H1 (cell line): ENCODE measurements around the gene SLC2A8. TPM values are rescaled to one million over a fixed set of nuclear protein-coding genes. Genes with fewer than 3 reads are reported as not detected.

ENCODE experiments used
- CTCF ChIA-PET: fragments of 300-600 bp; sonication (Branson Sonifier 250); formaldehyde crosslinking; loops from one replicate; lab custom pipeline; 2021; ENCODE audit not compliant: partially characterized antibody; lab: Charles Lee
- POLR2A ChIA-PET: fragments of 300-600 bp; sonication (Branson Sonifier 250); formaldehyde crosslinking; loops from one replicate; lab custom pipeline; 2021; ENCODE audit warnings: inconsistent platforms; ENCODE audit not compliant: partially characterized antibody; lab: Charles Lee
- DNase-seq, 2 experiments: peaks; one replicate each; pipeline versions ENCODE4 v3.0.0 to v3.0.0-alpha.2; 2010 to 2022; ENCODE audit warnings: low spot score in 2 of 2, low read depth in 1 of 2, mixed read lengths in 1 of 2
- FAIRE-seq: peaks from 2 replicates; lab custom pipeline; 2011; peaks lifted over from hg19 to GRCh38; lab: Jason Lieb, UNC
- H2AFZ ChIP-seq: 2 replicates; pipeline ENCODE4 v1.8.1; 2012; ENCODE audit warnings: low read length, inconsistent platforms
- H2AK5ac ChIP-seq: 2 replicates; pipeline ENCODE4 v1.6.1; 2013; ENCODE audit warnings: low read depth, low read length
- H2BK120ac ChIP-seq: replicated peaks from 2 replicates; pipeline ENCODE3; 2013; ENCODE audit warnings: low read depth, low read length, inconsistent platforms
- H2BK12ac ChIP-seq: 2 replicates; pipeline ENCODE4 v1.6.1; 2013; ENCODE audit warnings: low read depth, low read length
- H2BK15ac ChIP-seq: 2 replicates; pipeline ENCODE4 v1.6.1; 2013; ENCODE audit warnings: low read length
- H2BK20ac ChIP-seq: 2 replicates; pipeline ENCODE4 v1.6.1; 2013; ENCODE audit warnings: low read length
- H2BK5ac ChIP-seq: 2 replicates; pipeline ENCODE4 v1.6.1; 2013; ENCODE audit warnings: low read depth, low read length
- H3K14ac ChIP-seq: 2 replicates; pipeline ENCODE4 v1.6.1; 2013; ENCODE audit warnings: inconsistent platforms; ENCODE audit not compliant: insufficient read length
- H3K18ac ChIP-seq: 2 replicates; pipeline ENCODE4 v1.6.1; 2013; ENCODE audit warnings: low read length; ENCODE audit errors: extremely low read depth
- H3K23ac ChIP-seq: 2 replicates; pipeline ENCODE4 v1.6.1; 2013; ENCODE audit warnings: inconsistent platforms; ENCODE audit not compliant: insufficient read length
- H3K23me2 ChIP-seq: 2 replicates; pipeline ENCODE4 v1.6.1; 2013; ENCODE audit warnings: low read depth, low read length
- H3K27ac ChIP-seq: 2 replicates; pipeline ENCODE4 v1.6.1; 2011; ENCODE audit warnings: low read depth, low read length, inconsistent platforms
- H3K27me3 ChIP-seq, 4 experiments: replicated peaks in 1 of 4; 1 replicate in 1 of 4; 2 replicates in 3 of 4; pipeline versions ENCODE4 v1.6.1 to v1.8.1; 2011 to 2013; ENCODE audit warnings: low read length in 3 of 4, mild to moderate bottlenecking in 3 of 4, inconsistent platforms in 2 of 4, mixed read lengths in 2 of 4, moderate library complexity in 1 of 4; ENCODE audit not compliant: control insufficient read depth in 3 of 4, insufficient read depth in 3 of 4; ENCODE audit errors: extremely low read depth in 1 of 4
- H3K36me3 ChIP-seq, 4 experiments: 2 replicates each; pipeline versions ENCODE4 v1.6.1 to v1.8.1; 2011 to 2013; ENCODE audit warnings: mild to moderate bottlenecking in 4 of 4, low read length in 3 of 4, moderate library complexity in 2 of 4, control low read depth in 1 of 4, inconsistent platforms in 1 of 4; ENCODE audit not compliant: insufficient read depth in 4 of 4, control insufficient read depth in 2 of 4
- H3K4ac ChIP-seq: replicated peaks from 2 replicates; pipeline ENCODE3; 2013; ENCODE audit warnings: low read length, low read depth, mixed read lengths, inconsistent platforms; ENCODE audit not compliant: insufficient read length
- H3K4me1 ChIP-seq, 4 experiments: replicated peaks in 1 of 4; 1 replicate in 1 of 4; 2 replicates in 3 of 4; pipeline versions ENCODE4 v1.6.1 to v1.8.1; 2011 to 2013; ENCODE audit warnings: low read length in 3 of 4, inconsistent platforms in 2 of 4, mixed read lengths in 1 of 4; ENCODE audit not compliant: insufficient read depth in 4 of 4, control insufficient read depth in 3 of 4
- H3K4me2 ChIP-seq, 2 experiments: 2 replicates each; pipeline versions ENCODE4 v1.6.1 to v1.8.1; 2011 to 2013; ENCODE audit warnings: low read depth in 2 of 2, low read length in 2 of 2, control low read depth in 1 of 2, inconsistent platforms in 1 of 2, mild to moderate bottlenecking in 1 of 2; ENCODE audit not compliant: insufficient read depth in 1 of 2
- H3K4me3 ChIP-seq, 4 experiments: fragments of 200-600, 300-600 bp in 1 of 4; sonication (generic), shearing (Covaris generic), sonication (Bioruptor Twin) in 1 of 4; 2 replicates each; pipeline versions ENCODE4 v1.5.1 to v1.8.1; 2011 to 2016; ENCODE audit warnings: low read length in 4 of 4, low read depth in 3 of 4, control low read depth in 2 of 4, inconsistent platforms in 2 of 4, mild to moderate bottlenecking in 2 of 4, mixed read lengths in 1 of 4, moderate library complexity in 1 of 4; ENCODE audit not compliant: insufficient read depth in 2 of 4; ENCODE audit errors: extremely low read depth in 1 of 4
- H3K56ac ChIP-seq: replicated peaks from 2 replicates; pipeline ENCODE3; 2013; ENCODE audit warnings: low read depth, mild to moderate bottlenecking, mixed read lengths, low read length, inconsistent platforms; ENCODE audit not compliant: insufficient read length
- H3K79me1 ChIP-seq: 2 replicates; pipeline ENCODE4 v1.6.1; 2013; ENCODE audit warnings: low read depth, low read length, control low read depth
- H3K79me2 ChIP-seq, 2 experiments: 2 replicates each; pipeline versions ENCODE4 v1.6.1 to v1.8.1; 2012 to 2013; ENCODE audit warnings: low read length in 2 of 2, mild to moderate bottlenecking in 2 of 2, inconsistent platforms in 1 of 2; ENCODE audit not compliant: insufficient read depth in 2 of 2, control insufficient read depth in 1 of 2
- H3K9ac ChIP-seq, 4 experiments: replicated peaks in 1 of 4; 1 replicate in 1 of 4; 2 replicates in 3 of 4; pipeline versions ENCODE4 v1.6.1 to v1.8.1; 2011 to 2013; ENCODE audit warnings: low read depth in 3 of 4, low read length in 3 of 4, control low read depth in 2 of 4, mild to moderate bottlenecking in 2 of 4, moderate library complexity in 2 of 4, inconsistent platforms in 1 of 4; ENCODE audit errors: extremely low read depth in 1 of 4
- H3K9me3 ChIP-seq, 2 experiments: 2 replicates each; pipeline versions ENCODE4 v1.6.1 to v1.8.1; 2012 to 2013; ENCODE audit warnings: mild to moderate bottlenecking in 2 of 2, moderate library complexity in 2 of 2, control low read depth in 1 of 2, inconsistent platforms in 1 of 2, low read depth in 1 of 2, low read length in 1 of 2, mixed read lengths in 1 of 2; ENCODE audit not compliant: insufficient read depth in 2 of 2
- H4K20me1 ChIP-seq, 2 experiments: replicated peaks in 1 of 2; 2 replicates each; pipeline versions ENCODE3 to v1.8.1; 2011 to 2013; ENCODE audit warnings: inconsistent platforms in 2 of 2, low read length in 2 of 2, mild to moderate bottlenecking in 1 of 2; ENCODE audit not compliant: insufficient read depth in 2 of 2, control insufficient read depth in 1 of 2
- H4K5ac ChIP-seq: 2 replicates; pipeline ENCODE4 v1.6.1; 2013; ENCODE audit warnings: low read length, low read depth, mixed read lengths, inconsistent platforms; ENCODE audit not compliant: insufficient read length
- H4K8ac ChIP-seq: 2 replicates; pipeline ENCODE4 v1.8.0; 2013; ENCODE audit warnings: mild to moderate bottlenecking, moderate library complexity, low read length, inconsistent platforms; ENCODE audit not compliant: insufficient read depth; ENCODE audit errors: extremely low read depth
- H4K91ac ChIP-seq: replicated peaks from 2 replicates; pipeline ENCODE3; 2013; ENCODE audit warnings: low read length, mixed read lengths, inconsistent platforms; ENCODE audit not compliant: insufficient read length
- BCL11A ChIP-seq, 2 experiments: IDR thresholded peaks; one replicate each; pipeline ENCODE4 v1.6.1; 2011; ENCODE audit warnings: low read depth in 2 of 2, low read length in 2 of 2, mild to moderate bottlenecking in 2 of 2
- CEBPB ChIP-seq: IDR thresholded peaks from 2 replicates; pipeline ENCODE4 v1.6.1; 2012; ENCODE audit warnings: low read depth, low read length
- EP300 ChIP-seq, 2 experiments: IDR thresholded peaks; 1 replicate in 1 of 2; 2 replicates in 1 of 2; pipeline ENCODE4 v1.6.1; 2011 to 2012; ENCODE audit warnings: low read depth in 2 of 2, low read length in 2 of 2, mild to moderate bottlenecking in 2 of 2, borderline replicate concordance in 1 of 2, inconsistent platforms in 1 of 2, moderate library complexity in 1 of 2
- EZH2 ChIP-seq: fragments of 200-600 bp; sonication (generic); IDR thresholded peaks from 2 replicates; pipeline ENCODE4 v1.7.1; 2012; ENCODE audit warnings: low read depth, mild to moderate bottlenecking, moderate library complexity, low read length, inconsistent platforms; ENCODE audit not compliant: severe bottlenecking
- JUND ChIP-seq: IDR thresholded peaks from 2 replicates; pipeline ENCODE4 v1.6.1; 2011; ENCODE audit warnings: mild to moderate bottlenecking, improper control_type of control experiment, low read length
- KDM1A ChIP-seq: fragments of 200-600, 300-600 bp; sonication (generic); IDR thresholded peaks from 2 replicates; pipeline ENCODE4 v1.7.1; 2016; ENCODE audit warnings: mild to moderate bottlenecking, low read length, borderline replicate concordance
- RNF2 ChIP-seq: fragments of 200-900, 300-1000 bp; sonication (generic); IDR thresholded peaks from 2 replicates; pipeline ENCODE4 v1.7.1; 2016; ENCODE audit warnings: borderline replicate concordance, low read depth, mild to moderate bottlenecking, antibody characterized with exemption, low read length; ENCODE audit not compliant: poor library complexity, severe bottlenecking; ENCODE audit errors: missing control alignments
- WGBS, 2 experiments: shearing (Covaris generic) in 1 of 2; methylation state at CpG; one replicate each; pipeline versions ENCODE4 v1.1.6 to v1.1.7; 2013 to 2015; ENCODE audit warnings: low lambda C conversion rate in 2 of 2, mixed read lengths in 2 of 2, inconsistent platforms in 1 of 2, low coverage in 1 of 2, missing lambda C conversion rate in 1 of 2; ENCODE audit not compliant: insufficient replicate concordance in 2 of 2, insufficient coverage in 1 of 2, insufficient read length in 1 of 2; ENCODE audit errors: extremely low coverage in 1 of 2, missing lambda C conversion rate in 1 of 2; 5-methylcytosine and 5-hydroxymethylcytosine counted together
- polyA plus RNA-seq, 7 experiments: library from polyadenylated mRNA; depleted of rRNA in 3 of 7; stranded (reverse) in 5 of 7; unstranded in 2 of 7; fragments of >200 nt in 5 of 7; fragments of 200-250 nt in 2 of 7; gene quantifications; 1 replicate in 5 of 7; 2 replicates in 1 of 7; 4 replicates in 1 of 7; pipeline versions ENCODE4 v1.2.1 to v1.2.3, GENCODE V29; 2011 to 2013; ENCODE audit warnings: missing spikeins in 2 of 7, mixed read lengths in 2 of 7
- total RNA-seq: library from RNA; stranded (reverse); fragmentation: NEBNext Ultra II Directional; extraction: Animal tissue kit (Norgen Biotek cat#: 25700); gene quantifications from 2 replicates; pipeline ENCODE4 v1.2.1, GENCODE V29; 2021
- TF ChIP-seq, protein P1 (sequence below): IDR thresholded peaks from 2 replicates; pipeline ENCODE4 v1.6.1; 2012; ENCODE audit warnings: inconsistent platforms
- TF ChIP-seq, protein P2 (sequence below): IDR thresholded peaks from 2 replicates; pipeline ENCODE4 v1.6.1; 2011; ENCODE audit warnings: low read length, improper control_type of control experiment

The SLC2A8 gene
- total and polyA plus RNA-seq, 2 of the 8 experiments (the other 6 are each of a cell fraction or from before 2014, with no cell fraction given) = 24.6 to 36.4 TPM

DNA sequence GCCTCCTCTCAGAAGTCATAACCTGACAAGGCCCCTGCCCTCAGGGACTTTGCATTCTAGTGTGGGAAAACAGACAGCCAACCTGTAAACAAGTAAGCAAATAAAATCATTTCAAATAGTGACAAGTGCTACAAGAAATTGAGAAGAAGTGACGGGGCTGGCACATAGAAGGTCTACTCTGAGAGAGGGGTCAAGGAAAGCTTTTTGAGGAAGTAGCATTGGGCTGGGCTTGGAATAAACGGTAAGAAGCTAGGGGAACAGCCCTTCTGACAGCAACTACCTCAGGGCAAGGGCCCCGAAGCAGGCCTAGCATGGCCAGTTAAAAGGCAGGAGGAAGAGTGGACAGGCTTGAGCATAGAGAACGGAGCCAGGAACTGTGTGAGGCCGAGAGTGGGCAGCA is 4.8 kb upstream of the SLC2A8 start:
- Histone ChIP-seq H3K4ac (no peak overlapping the region), H3K36me3 (no peaks in the 10 kb centered on the region), H4K91ac (no peak overlapping the region), H3K23me2 (peaks cover 8% of the 10 kb centered on the region), H3K56ac (no peak overlapping the region), H2BK20ac (no peak overlapping the region), H3K79me2 (no peaks in the 10 kb centered on the region), H3K79me1 (no peaks in the 10 kb centered on the region), H3K9me3 (no peaks in the 10 kb centered on the region), H4K8ac (no peak overlapping the region), H3K23ac (no peak overlapping the region), H2BK15ac (no peak overlapping the region), H3K9ac (no peak overlapping the region), H2BK5ac (0 out of 2 replicates have a peak overlapping the region, but pooled peaks have one; percentile 16), H3K4me1 (peaks cover 0 to 10% (median 1%) of the 10 kb centered on the region in 4 experiments; a peak in 5 of 7 replicates), H2BK120ac (no peak overlapping the region), H3K27me3 (peaks cover 0 to 6% (median 0%) of the 10 kb centered on the region in 4 experiments; a peak in 3 of 7 replicates), H3K4me2 (no peak overlapping the region), H3K4me3 (no peak overlapping the region), H3K18ac (no peak overlapping the region), H2AFZ (no peak overlapping the region), H2BK12ac (no peak overlapping the region), H3K27ac (no peak overlapping the region), H2AK5ac (no peak overlapping the region), H4K5ac (no peak overlapping the region), H3K14ac (no peak overlapping the region), H4K20me1 (no peaks in the 10 kb centered on the region)
- FAIRE-seq (no peak), DNase-seq (no peak)
- CTCF ChIA-PET = interaction anchor here (0.6 to 1.3 kb wide), 7 partner anchors 12 to 111 kb away, joined by 3 to 4 read pairs (median 3); no protein-coding TSS in a partner anchor
- 92% methylated on average over 5 of the region's 5 CpGs; no CpG with 5 or more reads in 1 of the 2 experiments for WGBS, 2 experiments
- no peak for TF ChIP-seq KDM1A
- no peak for TF ChIP-seq CEBPB
- TF ChIP-seq BCL11A (IDR thresholded peaks at IDR 0.05; ENCODE audit: low read depth in 2 of 2, low read length in 2 of 2) = no peak
- TF ChIP-seq, protein P1, sequence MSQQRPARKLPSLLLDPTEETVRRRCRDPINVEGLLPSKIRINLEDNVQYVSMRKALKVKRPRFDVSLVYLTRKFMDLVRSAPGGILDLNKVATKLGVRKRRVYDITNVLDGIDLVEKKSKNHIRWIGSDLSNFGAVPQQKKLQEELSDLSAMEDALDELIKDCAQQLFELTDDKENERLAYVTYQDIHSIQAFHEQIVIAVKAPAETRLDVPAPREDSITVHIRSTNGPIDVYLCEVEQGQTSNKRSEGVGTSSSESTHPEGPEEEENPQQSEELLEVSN = no peak
- TF ChIP-seq, protein P2, sequence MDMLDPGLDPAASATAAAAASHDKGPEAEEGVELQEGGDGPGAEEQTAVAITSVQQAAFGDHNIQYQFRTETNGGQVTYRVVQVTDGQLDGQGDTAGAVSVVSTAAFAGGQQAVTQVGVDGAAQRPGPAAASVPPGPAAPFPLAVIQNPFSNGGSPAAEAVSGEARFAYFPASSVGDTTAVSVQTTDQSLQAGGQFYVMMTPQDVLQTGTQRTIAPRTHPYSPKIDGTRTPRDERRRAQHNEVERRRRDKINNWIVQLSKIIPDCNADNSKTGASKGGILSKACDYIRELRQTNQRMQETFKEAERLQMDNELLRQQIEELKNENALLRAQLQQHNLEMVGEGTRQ = no peak
- TF ChIP-seq JUND = no peak
- no peak for TF ChIP-seq RNF2
- no peak for TF ChIP-seq EZH2
- TF ChIP-seq EP300 (IDR thresholded peaks at IDR 0.05; ENCODE audit: borderline replicate concordance in 1 of 2, low read depth in 2 of 2, low read length in 2 of 2) = no peak
- POLR2A ChIA-PET = interaction anchor here (1.1 kb wide), 1 partner anchor 12 kb away, joined by 3 read pairs; no protein-coding TSS in a partner anchor
